Caco-2 (cell line): ENCODE results near the gene FGFR3. TPM values are rescaled to one million over a fixed set of nuclear protein-coding genes. Genes with fewer than 3 reads are reported as not detected.

ENCODE experiments used
- BruUV-seq: library from RNA; stranded (reverse); fragments of 400-500 nt; replicated peaks from 2 replicates; lab custom pipeline; 2021; lab: Mats Ljungman, UMichigan
- CTCF ChIA-PET: fragments of 300-600 bp; sonication (Branson Sonifier 250); formaldehyde crosslinking; loops from one replicate; lab custom pipeline; 2022; ENCODE audit warnings: antibody characterized with exemption; lab: Charles Lee
- POLR2A ChIA-PET: fragments of 300-600 bp; sonication (Branson Sonifier 250); formaldehyde crosslinking; loops from one replicate; lab custom pipeline; 2022; ENCODE audit warnings: antibody characterized with exemption; lab: Charles Lee
- DNase-seq, 2 experiments: peaks; one replicate each; pipeline versions ENCODE4 v3.0.0 to v3.0.0-alpha.2; 2020 to 2022
- H3K27me3 ChIP-seq: replicated peaks from 2 replicates; pipeline ENCODE4 v1.6.0; 2011; ENCODE audit warnings: low read length; ENCODE audit not compliant: control insufficient read depth, insufficient read depth
- H3K36me3 ChIP-seq: 2 replicates; pipeline ENCODE4 v1.5.1; 2011; ENCODE audit warnings: low read length; ENCODE audit not compliant: control insufficient read depth, insufficient read depth
- H3K4me1 ChIP-seq: fragments of 250-450 bp; sonication (Bioruptor Pico); 2 replicates; pipeline ENCODE4 v1.5.1; 2020; ENCODE audit warnings: mild to moderate bottlenecking
- H3K4me3 ChIP-seq: 2 replicates; pipeline ENCODE4 v1.5.1; 2011; ENCODE audit warnings: low read depth, mild to moderate bottlenecking, control low read depth, low read length
- H3K9me3 ChIP-seq: fragments of 250-450 bp; sonication (Bioruptor Pico); 2 replicates; pipeline ENCODE4 v1.5.1; 2020; ENCODE audit warnings: mild to moderate bottlenecking, moderate library complexity
- H3K27ac Mint-ChIP-seq: one replicate; pipeline ENCODE4 v1.8.0; 2022; ENCODE audit warnings: mixed read lengths; ENCODE audit not compliant: unreplicated experiment
- H3K27me3 Mint-ChIP-seq: one replicate; pipeline ENCODE4 v1.8.0; 2022; ENCODE audit warnings: mixed read lengths; ENCODE audit not compliant: insufficient read depth, unreplicated experiment
- H3K36me3 Mint-ChIP-seq: one replicate; pipeline ENCODE4 v1.8.0; 2022; ENCODE audit warnings: mild to moderate bottlenecking, mixed read lengths; ENCODE audit not compliant: insufficient read depth, unreplicated experiment
- H3K4me1 Mint-ChIP-seq: one replicate; pipeline ENCODE4 v1.8.0; 2022; ENCODE audit warnings: low read depth, mixed read lengths; ENCODE audit not compliant: unreplicated experiment
- H3K4me3 Mint-ChIP-seq: one replicate; pipeline ENCODE4 v1.8.0; 2022; ENCODE audit warnings: mild to moderate bottlenecking, moderate library complexity, mixed read lengths; ENCODE audit not compliant: unreplicated experiment
- H3K9me3 Mint-ChIP-seq: one replicate; pipeline ENCODE4 v1.8.0; 2022; ENCODE audit warnings: mixed read lengths; ENCODE audit not compliant: unreplicated experiment
- intact Hi-C: fragments of 100-400 bp; cut with micrococcal nuclease; formaldehyde crosslinking; loops from one replicate; pipeline ENCODE4 v1.10.0; 2022; ENCODE audit not compliant: unreplicated experiment
- total RNA-seq: library from RNA; stranded (reverse); gene quantifications from 2 replicates; pipeline ENCODE4 v1.2.3, GENCODE V29; 2022
- TF ChIP-seq, protein P1 (sequence below), 2 experiments: fragments of 200-600 bp in 1 of 2; IDR thresholded peaks; 1 replicate in 1 of 2; 2 replicates in 1 of 2; pipeline versions ENCODE4 v1.5.1 to v1.8.0; 2011 to 2022; ENCODE audit warnings: antibody characterized with exemption in 1 of 2, control low read depth in 1 of 2, inconsistent platforms in 1 of 2, low read depth in 1 of 2, low read length in 1 of 2, mild to moderate bottlenecking in 1 of 2, moderate library complexity in 1 of 2; ENCODE audit not compliant: insufficient read depth in 1 of 2, severe bottlenecking in 1 of 2, unreplicated experiment in 1 of 2

FGFR3 gene
- total RNA-seq, 1 experiment from 2014 or later = 132 TPM

DNA sequence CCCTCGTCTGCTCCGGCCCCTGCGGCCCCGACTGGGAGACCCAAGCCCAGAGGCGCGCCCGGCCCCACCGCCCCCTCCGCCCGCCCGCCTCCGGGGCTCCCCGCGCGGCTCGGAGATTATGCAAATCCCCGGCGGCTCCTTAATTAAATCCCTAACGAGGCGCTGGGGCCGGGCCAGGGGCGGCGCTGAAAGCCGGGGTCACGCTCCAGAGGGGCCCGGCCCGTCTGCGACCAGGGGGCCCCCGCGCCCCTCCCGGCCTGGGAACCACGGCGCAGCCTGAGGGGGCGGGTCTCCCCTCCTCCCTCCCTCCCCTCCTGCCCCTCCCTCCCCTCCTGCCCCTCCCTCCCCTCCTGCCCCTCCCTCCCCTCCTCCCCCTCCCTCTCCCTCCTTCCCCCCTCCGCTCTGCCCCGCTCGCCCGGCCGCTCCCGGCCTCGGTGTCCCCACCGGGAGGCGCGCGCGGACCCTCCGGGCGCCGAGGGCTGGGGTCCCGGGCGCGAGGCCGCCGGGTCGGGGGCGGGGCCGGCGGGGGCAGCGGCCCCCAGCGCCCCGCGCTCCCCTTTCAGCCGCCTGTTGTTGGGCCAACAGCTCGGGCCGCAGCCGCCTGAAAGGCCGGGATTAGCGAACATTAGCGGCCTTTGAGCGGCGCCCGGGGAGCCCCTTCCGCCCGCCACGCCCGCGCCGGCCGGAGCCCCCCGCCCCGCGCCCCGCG lies 25.9 kb upstream of the FGFR3 start:
- peaks cover 52% of the 10 kb centered on the region for H3K4me1 ChIP-seq
- Mint-ChIP-seq H3K27me3 (no peaks in the 10 kb centered on the region), H3K9me3 (no peaks in the 10 kb centered on the region), H3K4me3 (peak overlapping the region; percentile 69), H3K36me3 (peaks cover 6% of the 10 kb centered on the region), H3K4me1 (peaks cover 12% of the 10 kb centered on the region), H3K27ac (no peak overlapping the region)
- TF ChIP-seq, protein P1, sequence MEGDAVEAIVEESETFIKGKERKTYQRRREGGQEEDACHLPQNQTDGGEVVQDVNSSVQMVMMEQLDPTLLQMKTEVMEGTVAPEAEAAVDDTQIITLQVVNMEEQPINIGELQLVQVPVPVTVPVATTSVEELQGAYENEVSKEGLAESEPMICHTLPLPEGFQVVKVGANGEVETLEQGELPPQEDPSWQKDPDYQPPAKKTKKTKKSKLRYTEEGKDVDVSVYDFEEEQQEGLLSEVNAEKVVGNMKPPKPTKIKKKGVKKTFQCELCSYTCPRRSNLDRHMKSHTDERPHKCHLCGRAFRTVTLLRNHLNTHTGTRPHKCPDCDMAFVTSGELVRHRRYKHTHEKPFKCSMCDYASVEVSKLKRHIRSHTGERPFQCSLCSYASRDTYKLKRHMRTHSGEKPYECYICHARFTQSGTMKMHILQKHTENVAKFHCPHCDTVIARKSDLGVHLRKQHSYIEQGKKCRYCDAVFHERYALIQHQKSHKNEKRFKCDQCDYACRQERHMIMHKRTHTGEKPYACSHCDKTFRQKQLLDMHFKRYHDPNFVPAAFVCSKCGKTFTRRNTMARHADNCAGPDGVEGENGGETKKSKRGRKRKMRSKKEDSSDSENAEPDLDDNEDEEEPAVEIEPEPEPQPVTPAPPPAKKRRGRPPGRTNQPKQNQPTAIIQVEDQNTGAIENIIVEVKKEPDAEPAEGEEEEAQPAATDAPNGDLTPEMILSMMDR (IDR thresholded peaks at IDR 0.05; ENCODE audit: insufficient read depth in 1 of 2, low read depth in 1 of 2, low read length in 1 of 2, severe bottlenecking in 1 of 2, unreplicated experiment in 1 of 2) = no peak
- BruUV-seq = no TSS peak
- H3K36me3 ChIP-seq = no peaks in the 10 kb centered on the region
- ChIA-PET POLR2A (interaction anchor here (0.6 to 1.6 kb wide), 6 partner anchors 10 to 46 kb away, joined by 4 to 23 read pairs (median 5); partner anchors contain the start of genes FGFR3 and TMEM129), CTCF (interaction anchor here (0.5 to 2.2 kb wide), 10 partner anchors 8 to 420 kb away, joined by 3 to 35 read pairs (median 8); partner anchors contain the start of genes FGFR3 and UVSSA)
- H3K9me3 ChIP-seq = no peaks in the 10 kb centered on the region
- DNase-seq = peak; percentile 76 to 81
- peak overlapping the region; percentile 42 for H3K4me3 ChIP-seq
- intact Hi-C loops = no loop called here
- no peaks in the 10 kb centered on the region for H3K27me3 ChIP-seq

GRCh38 chr4:1767770-1768366 lies 25.2 kb upstream of the FGFR3 start:
- DNase-seq = peak; percentile 84 to 87
- no peaks in the 10 kb centered on the region for H3K9me3 ChIP-seq
- ChIA-PET POLR2A (interaction anchor here (0.6 to 1.6 kb wide), 7 partner anchors 10 to 47 kb away, joined by 4 to 23 read pairs (median 5); partner anchors contain the start of genes FGFR3 and TMEM129), CTCF (interaction anchor here (0.5 to 2.2 kb wide), 22 partner anchors 9 to 644 kb away, joined by 3 to 35 read pairs (median 5); partner anchors contain the start of genes FGFR3 and UVSSA)
- TF ChIP-seq, protein P1 (IDR thresholded peaks at IDR 0.05; ENCODE audit: insufficient read depth in 1 of 2, low read depth in 1 of 2, low read length in 1 of 2, severe bottlenecking in 1 of 2, unreplicated experiment in 1 of 2) = peak; percentile 32 to 40
- H3K27me3 ChIP-seq = no peaks in the 10 kb centered on the region
- Mint-ChIP-seq H3K27me3 (no peaks in the 10 kb centered on the region), H3K4me3 (peak overlapping the region; percentile 69), H3K27ac (no peak overlapping the region), H3K4me1 (peaks cover 12% of the 10 kb centered on the region), H3K9me3 (no peaks in the 10 kb centered on the region), H3K36me3 (peaks cover 6% of the 10 kb centered on the region)
- H3K4me3 ChIP-seq = peak overlapping the region; percentile 42
- intact Hi-C loops = loop anchor here (1.0 to 2.0 kb wide), 3 partner anchors 15 to 42 kb away; no protein-coding TSS in a partner anchor
- no peaks in the 10 kb centered on the region for H3K36me3 ChIP-seq
- TSS peak; percentile 78 for BruUV-seq
- peaks cover 52% of the 10 kb centered on the region for H3K4me1 ChIP-seq
